GM12875 (cell line): ENCODE results near the gene CLEC2D.
"Not testable (repeated sequence)": the region's sequence is repeated elsewhere in the genome, so short reads cannot be mapped to it uniquely, and the experiment has no call there.

Experiments
- H3K4me3 ChIP-seq: one replicate; pipeline ENCODE4 v1.5.1; 2011; ENCODE audit warnings: low read depth, low read length, control low read depth
- TF ChIP-seq, protein P1 (sequence below): IDR thresholded peaks from 2 replicates; pipeline ENCODE4 v1.5.1; 2011; ENCODE audit warnings: low read depth, mild to moderate bottlenecking, control low read depth, inconsistent platforms, low read length, moderate library complexity, borderline replicate concordance; ENCODE audit not compliant: insufficient read depth

CLEC2D gene

DNA sequence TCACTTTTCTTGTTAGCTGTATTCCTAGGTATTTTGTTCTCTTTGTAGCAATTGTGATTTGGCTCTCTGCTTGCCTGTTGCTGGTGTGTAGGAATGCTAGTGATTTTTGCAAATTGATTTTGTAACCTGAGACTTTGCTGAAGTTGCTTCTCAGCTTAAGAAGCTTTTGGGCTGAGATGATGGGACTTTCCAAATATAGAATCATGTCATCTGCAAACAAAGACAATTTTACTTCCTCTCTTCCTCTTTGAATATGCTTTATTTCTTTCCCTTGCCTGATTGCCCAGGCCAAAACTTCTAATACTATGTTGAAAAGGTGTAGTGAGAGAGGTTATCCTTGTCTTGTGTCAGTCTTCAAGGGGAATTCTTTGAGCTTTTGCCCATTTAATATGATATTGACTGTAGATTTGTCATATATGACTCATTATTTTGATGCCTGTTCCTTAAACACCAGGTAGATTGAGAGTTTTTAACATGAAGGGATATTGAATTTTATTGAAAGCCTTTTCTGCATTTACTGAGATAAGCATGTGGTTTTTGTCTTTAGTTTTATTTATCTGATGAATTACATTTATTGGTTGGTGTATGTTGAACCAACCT, 36.7 kb downstream of the CLEC2D start:
- H3K4me3 ChIP-seq, result no peak overlapping the region
- TF ChIP-seq, protein P1, sequence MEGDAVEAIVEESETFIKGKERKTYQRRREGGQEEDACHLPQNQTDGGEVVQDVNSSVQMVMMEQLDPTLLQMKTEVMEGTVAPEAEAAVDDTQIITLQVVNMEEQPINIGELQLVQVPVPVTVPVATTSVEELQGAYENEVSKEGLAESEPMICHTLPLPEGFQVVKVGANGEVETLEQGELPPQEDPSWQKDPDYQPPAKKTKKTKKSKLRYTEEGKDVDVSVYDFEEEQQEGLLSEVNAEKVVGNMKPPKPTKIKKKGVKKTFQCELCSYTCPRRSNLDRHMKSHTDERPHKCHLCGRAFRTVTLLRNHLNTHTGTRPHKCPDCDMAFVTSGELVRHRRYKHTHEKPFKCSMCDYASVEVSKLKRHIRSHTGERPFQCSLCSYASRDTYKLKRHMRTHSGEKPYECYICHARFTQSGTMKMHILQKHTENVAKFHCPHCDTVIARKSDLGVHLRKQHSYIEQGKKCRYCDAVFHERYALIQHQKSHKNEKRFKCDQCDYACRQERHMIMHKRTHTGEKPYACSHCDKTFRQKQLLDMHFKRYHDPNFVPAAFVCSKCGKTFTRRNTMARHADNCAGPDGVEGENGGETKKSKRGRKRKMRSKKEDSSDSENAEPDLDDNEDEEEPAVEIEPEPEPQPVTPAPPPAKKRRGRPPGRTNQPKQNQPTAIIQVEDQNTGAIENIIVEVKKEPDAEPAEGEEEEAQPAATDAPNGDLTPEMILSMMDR, result no peak

DNA sequence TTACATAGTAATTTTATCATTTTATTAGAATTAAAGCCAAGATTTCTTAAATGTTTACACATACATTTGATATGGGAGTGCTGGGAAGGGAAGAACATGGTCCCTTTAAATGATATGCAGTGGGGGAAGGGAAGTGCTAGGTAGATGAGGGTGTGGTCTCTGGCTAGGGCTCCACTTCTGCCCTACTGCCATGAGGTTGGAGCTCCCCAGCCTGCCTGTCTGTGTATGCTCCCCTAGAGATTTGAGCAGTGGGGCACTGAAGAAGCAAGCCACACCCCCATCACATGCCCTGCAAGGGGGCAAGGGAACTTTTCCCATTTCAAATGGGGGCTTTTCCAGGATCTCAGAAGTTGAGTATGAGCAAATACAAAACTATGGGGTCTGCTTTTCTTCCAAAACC, 37.8 kb downstream of the CLEC2D start:
- TF ChIP-seq, protein P1, result no peak
- H3K4me3 ChIP-seq, result no peak overlapping the region

DNA sequence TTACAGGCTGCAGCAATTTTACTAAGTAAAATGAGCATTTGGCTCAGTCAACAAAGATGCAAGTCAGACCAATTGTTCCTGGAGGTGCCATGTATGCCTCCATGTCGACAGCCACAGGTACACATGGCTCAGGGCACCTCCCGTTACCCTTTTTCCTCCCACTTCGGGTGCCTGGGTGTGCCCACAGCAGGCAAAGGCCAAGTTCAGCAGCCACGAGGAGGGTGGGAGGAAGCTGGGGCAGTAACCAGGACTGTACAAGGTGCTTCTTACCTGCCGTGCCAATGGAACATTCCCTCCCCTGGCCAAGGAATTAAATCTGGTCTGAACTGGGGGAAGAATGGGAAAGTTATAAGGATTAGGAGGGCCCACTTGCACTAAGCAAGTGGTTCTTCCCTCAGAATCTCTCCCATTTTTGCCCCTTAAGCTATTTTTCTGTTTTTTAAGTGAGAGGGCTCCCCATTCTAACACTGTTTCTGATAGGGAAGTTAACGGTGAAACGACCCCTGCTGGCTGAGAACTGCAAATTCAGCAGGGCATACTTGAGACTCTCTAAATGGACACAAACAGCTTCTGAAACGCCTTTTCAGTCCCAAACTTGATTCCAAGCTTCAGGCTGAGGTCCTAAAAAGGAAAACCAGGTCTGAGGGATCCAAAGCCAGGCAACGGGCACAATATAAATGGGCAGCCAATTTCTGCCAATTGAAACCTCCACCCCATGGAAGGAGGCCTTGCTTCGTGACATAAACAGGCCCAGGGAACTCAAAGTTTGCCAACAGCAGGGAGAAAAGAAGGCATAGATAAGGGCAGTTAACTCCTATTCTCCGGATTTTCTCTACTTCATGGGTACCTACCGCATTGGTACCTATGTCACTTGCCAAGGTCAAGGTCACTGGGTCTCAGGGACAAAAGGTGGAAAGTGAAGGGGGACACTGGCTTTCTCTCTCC, 38.6 kb downstream of the CLEC2D start:
- no peak overlapping the region for H3K4me3 ChIP-seq
- TF ChIP-seq, protein P1, result peak; percentile 78

DNA sequence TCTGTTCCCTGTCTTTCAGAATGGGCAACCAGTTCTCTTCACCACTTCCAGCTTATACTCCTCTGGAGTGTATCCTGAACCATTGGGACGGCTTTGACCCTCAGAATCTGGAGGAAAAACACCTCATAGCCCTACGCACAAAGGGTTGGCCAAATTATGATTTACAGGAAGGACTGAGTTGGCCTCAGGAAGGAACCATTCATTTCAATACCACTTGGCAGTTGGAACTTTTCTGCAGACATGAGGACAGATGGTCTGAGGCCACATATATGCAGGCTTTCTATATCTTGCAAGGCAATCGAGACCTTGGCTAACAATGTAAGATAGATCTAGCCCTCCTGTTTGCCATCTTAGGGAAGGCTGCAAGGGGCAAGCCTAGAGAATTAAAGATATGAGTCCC, 39.3 kb downstream of the CLEC2D start:
- H3K4me3 ChIP-seq, result no peak overlapping the region
- TF ChIP-seq, protein P1, result no peak

DNA sequence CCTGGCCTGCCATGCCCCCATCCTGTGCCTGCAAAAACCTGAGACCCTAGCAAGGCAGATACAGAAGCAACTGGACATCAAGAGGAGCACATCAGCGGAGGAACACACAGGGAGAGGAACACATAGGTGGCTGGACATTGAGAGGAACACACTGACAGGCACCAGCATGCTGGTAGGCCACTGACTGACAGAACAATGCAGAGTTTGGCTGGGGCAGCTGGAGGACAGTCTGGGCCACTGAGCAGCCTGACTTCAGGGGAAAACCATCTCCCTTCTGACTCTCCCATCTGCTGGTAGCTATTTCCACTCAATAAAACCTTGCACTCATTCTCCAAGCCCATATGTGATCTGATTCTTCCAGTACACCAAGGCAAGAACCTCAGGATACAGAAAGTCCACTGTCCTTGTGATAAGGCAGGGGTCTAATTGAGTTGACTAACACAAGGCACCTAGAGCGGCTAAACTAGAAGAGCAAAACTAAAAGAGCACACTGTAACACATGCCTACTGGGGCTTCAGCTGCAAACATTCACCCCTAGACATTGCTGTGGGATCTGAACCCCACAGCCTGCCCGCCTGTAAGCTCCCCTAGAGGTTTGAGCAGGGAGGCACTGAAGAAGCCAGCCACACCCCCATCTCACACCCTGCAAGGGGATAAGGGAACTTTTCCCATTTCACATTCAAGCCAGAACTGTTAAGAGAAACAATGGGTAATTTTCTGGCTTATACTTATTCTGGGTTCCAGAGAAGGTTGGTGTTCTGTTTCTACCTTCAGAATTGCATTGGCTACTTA, 41.3 kb downstream of the CLEC2D start:
- H3K4me3 ChIP-seq, result no peak overlapping the region
- TF ChIP-seq, protein P1, result no peak

DNA sequence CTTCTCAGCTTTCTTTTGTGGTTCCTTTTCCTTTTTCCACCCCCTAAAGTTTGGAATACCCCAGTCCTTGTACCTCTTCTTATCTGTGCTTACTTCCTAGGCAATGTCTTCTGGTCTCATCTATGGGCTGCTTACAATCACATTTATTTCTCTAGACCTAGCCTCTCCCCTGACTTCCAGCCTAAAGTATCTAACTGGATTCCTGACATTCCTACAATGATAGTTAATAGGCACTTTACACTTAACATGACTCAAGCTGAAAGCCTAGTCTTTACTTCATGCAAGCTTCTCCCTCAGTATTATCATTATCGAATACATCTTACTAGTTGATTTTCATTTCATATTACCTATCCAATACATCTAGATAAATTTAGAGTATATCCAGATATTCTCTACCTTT, 42.2 kb downstream of the CLEC2D start:
- TF ChIP-seq, protein P1, result no peak

DNA sequence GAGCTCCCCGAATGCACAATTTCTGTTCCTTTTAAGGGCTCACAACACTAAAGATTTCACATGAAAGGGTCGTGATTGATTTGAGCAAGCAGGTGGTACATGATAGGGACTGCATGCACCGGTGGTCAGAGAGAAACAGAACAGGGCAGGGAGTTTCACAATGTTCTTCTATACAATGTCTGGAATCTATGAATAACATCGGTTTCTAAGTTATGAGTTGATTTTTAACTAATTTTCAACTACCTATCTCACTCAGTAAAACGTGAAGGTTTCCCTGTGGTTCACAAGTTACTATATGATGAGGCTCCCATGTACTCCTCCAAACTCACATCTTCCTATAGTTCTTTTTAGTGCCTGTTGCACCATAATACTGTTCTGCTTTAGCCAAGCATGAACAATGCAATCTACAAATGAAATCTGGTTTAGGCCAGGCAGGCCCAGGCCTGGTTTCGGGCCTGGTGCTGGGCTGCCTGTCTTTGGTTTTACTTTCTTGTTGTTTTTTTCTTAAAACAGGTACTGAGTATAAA, 43.6 kb downstream of the CLEC2D start:
- H3K4me3 ChIP-seq, result not testable (repeated sequence)

More for the DNA sequence above, 42.2 kb downstream of the CLEC2D start:
- no peak overlapping the region for H3K4me3 ChIP-seq
